Osteoblast (primary cell): Measurements from ENCODE around the gene TST. TPM values are rescaled to one million over a fixed set of nuclear protein-coding genes. Genes with fewer than 3 reads are reported as not detected.

ENCODE experiments used
- DNase-seq: peaks from one replicate; pipeline ENCODE4 v3.0.0; 2011; ENCODE audit warnings: low spot score, mixed read lengths; ENCODE audit not compliant: insufficient read length; ENCODE audit errors: missing footprints
- H2AFZ ChIP-seq: 2 replicates; pipeline ENCODE4 v1.6.0; 2011; ENCODE audit warnings: mild to moderate bottlenecking, low read length
- H3K27ac ChIP-seq: 2 replicates; pipeline ENCODE4 v1.5.1; 2011; ENCODE audit warnings: mild to moderate bottlenecking, low read depth, low read length, moderate library complexity
- H3K27me3 ChIP-seq: 2 replicates; pipeline ENCODE4 v1.6.0; 2012; ENCODE audit warnings: mild to moderate bottlenecking, control low read depth, inconsistent platforms, low read length, moderate library complexity; ENCODE audit not compliant: insufficient read depth
- H3K36me3 ChIP-seq: 2 replicates; pipeline ENCODE4 v1.5.1; 2011; ENCODE audit warnings: mild to moderate bottlenecking, low read length, control low read depth, moderate library complexity; ENCODE audit not compliant: insufficient read depth
- H3K4me1 ChIP-seq: 2 replicates; pipeline ENCODE4 v1.5.1; 2011; ENCODE audit warnings: mild to moderate bottlenecking, low read length, control low read depth, moderate library complexity; ENCODE audit not compliant: insufficient read depth
- H3K4me2 ChIP-seq: 2 replicates; pipeline ENCODE4 v1.6.0; 2011; ENCODE audit warnings: mild to moderate bottlenecking, low read length; ENCODE audit not compliant: insufficient read depth
- H3K4me3 ChIP-seq: fragments of 200-600 bp; sonication (generic); 3 replicates; pipeline ENCODE4 v1.5.1; 2012; ENCODE audit warnings: mild to moderate bottlenecking, low read length, inconsistent platforms; ENCODE audit not compliant: insufficient read depth
- H3K79me2 ChIP-seq: 2 replicates; pipeline ENCODE4 v1.6.0; 2012; ENCODE audit warnings: mild to moderate bottlenecking, low read length, control low read depth, inconsistent platforms; ENCODE audit not compliant: insufficient read depth
- H3K9me3 ChIP-seq: 2 replicates; pipeline ENCODE4 v1.5.1; 2011; ENCODE audit warnings: low read depth, low read length, control low read depth
- H4K20me1 ChIP-seq: 2 replicates; pipeline ENCODE4 v1.6.0; 2012; ENCODE audit warnings: mild to moderate bottlenecking, low read length, control low read depth; ENCODE audit not compliant: insufficient read depth
- CTCF ChIP-seq: IDR thresholded peaks from 2 replicates; pipeline ENCODE4 v1.5.1; 2011; ENCODE audit warnings: mild to moderate bottlenecking, low read depth, low read length, moderate library complexity; ENCODE audit errors: extremely low read depth
- total RNA-seq: library from RNA; depleted of rRNA; stranded (reverse); fragments of >200 nt; gene quantifications from 2 replicates; pipeline ENCODE4 v1.2.3, GENCODE V29; 2012

The TST gene
- total RNA-seq, 1 donor: 63.3 TPM

GRCh38 chr22:37030560-37031281 is 11.5 kb upstream of the TST start:
- Histone ChIP-seq H2AFZ (no peak overlapping the region), H3K27me3 (peaks cover 3% of the 10 kb centered on the region), H4K20me1 (peaks cover 3% of the 10 kb centered on the region), H3K4me2 (no peak overlapping the region), H3K36me3 (peaks cover 16% of the 10 kb centered on the region), H3K27ac (no peak overlapping the region), H3K9me3 (no peaks in the 10 kb centered on the region), H3K79me2 (no peaks in the 10 kb centered on the region), H3K4me3 (no peak overlapping the region), H3K4me1 (peaks cover 7% of the 10 kb centered on the region)
- peak; percentile 60 for DNase-seq
- TF ChIP-seq CTCF: no peak

GRCh38 chr22:37028692-37029674 is 9.7 kb upstream of the TST start:
- Histone ChIP-seq H2AFZ (no peak overlapping the region), H3K27ac (no peak overlapping the region), H3K4me3 (no peak overlapping the region), H3K4me1 (peaks cover 7% of the 10 kb centered on the region), H3K27me3 (no peaks in the 10 kb centered on the region), H3K4me2 (no peak overlapping the region), H4K20me1 (peaks cover 3% of the 10 kb centered on the region), H3K9me3 (no peaks in the 10 kb centered on the region), H3K36me3 (peaks cover 24% of the 10 kb centered on the region), H3K79me2 (no peaks in the 10 kb centered on the region)
- no peak for TF ChIP-seq CTCF
- DNase-seq: peak; percentile 38

GRCh38 chr22:37027556-37027955 is 8.3 kb upstream of the TST start:
- peaks cover 8% of the 10 kb centered on the region for H4K20me1 ChIP-seq
- no peak overlapping the region for H3K4me2 ChIP-seq
- peak; percentile 30 for DNase-seq
- no peak overlapping the region for H2AFZ ChIP-seq
- peaks cover 24% of the 10 kb centered on the region for H3K36me3 ChIP-seq
- no peak overlapping the region for H3K4me3 ChIP-seq
- H3K79me2 ChIP-seq: no peaks in the 10 kb centered on the region
- peaks cover 2% of the 10 kb centered on the region for H3K4me1 ChIP-seq
- no peak overlapping the region for H3K27ac ChIP-seq
- no peaks in the 10 kb centered on the region for H3K9me3 ChIP-seq
- no peak for TF ChIP-seq CTCF
- H3K27me3 ChIP-seq: no peaks in the 10 kb centered on the region

- no peak for TF ChIP-seq CTCF
- no peak overlapping the region for H3K27ac ChIP-seq
- H3K27me3 ChIP-seq: no peaks in the 10 kb centered on the region
- H3K36me3 ChIP-seq: peaks cover 24% of the 10 kb centered on the region
- no peak overlapping the region for H2AFZ ChIP-seq
- H4K20me1 ChIP-seq: peaks cover 17% of the 10 kb centered on the region
- DNase-seq: peak; percentile 85
- H3K9me3 ChIP-seq: no peaks in the 10 kb centered on the region
- H3K4me1 ChIP-seq: no peaks in the 10 kb centered on the region
- H3K4me3 ChIP-seq: no peak overlapping the region
- H3K79me2 ChIP-seq: no peaks in the 10 kb centered on the region
- no peak overlapping the region for H3K4me2 ChIP-seq
Measured at GRCh38 chr22:37026325-37026724, 7.1 kb upstream of the TST start.
